Endothelial cell of umbilical vein (primary cell): ENCODE measurements around the gene HMGCS2. TPM values are rescaled to one million over a fixed set of nuclear protein-coding genes. Genes with fewer than 3 reads are reported as not detected.

Experiments
- BruUV-seq: library from RNA; stranded (reverse); fragments of 400-500 nt; replicated peaks from 2 replicates; lab custom pipeline; 2021; lab: Mats Ljungman, UMichigan
- CTCF ChIA-PET: fragments of 300-600, 350-600 bp; sonication (Branson Sonifier 250); formaldehyde crosslinking; loops from one replicate; lab custom pipeline; 2021; ENCODE audit warnings: antibody characterized with exemption, inconsistent platforms; lab: Charles Lee
- POLR2A ChIA-PET: fragments of 300-600, 350-600 bp; sonication (Branson Sonifier 250); formaldehyde crosslinking; loops from one replicate; lab custom pipeline; 2021; ENCODE audit warnings: antibody characterized with exemption, inconsistent platforms; lab: Charles Lee
- DNase-seq: peaks from one replicate; pipeline ENCODE4 v3.0.0-alpha.2; 2011; ENCODE audit warnings: low read depth, low spot score
- FAIRE-seq: peaks from 2 replicates; lab custom pipeline; 2011; peaks lifted over from hg19 to GRCh38; lab: Jason Lieb, UNC
- H2AFZ ChIP-seq: 2 replicates; pipeline ENCODE4 v1.6.0; 2012; ENCODE audit warnings: low read depth, low read length, control low read depth, inconsistent platforms
- H3K27ac ChIP-seq: 2 replicates; pipeline ENCODE4 v1.5.1; 2011; ENCODE audit warnings: low read depth, mild to moderate bottlenecking, control low read depth, low read length, moderate library complexity; ENCODE audit not compliant: insufficient read depth
- H3K27me3 ChIP-seq, 2 experiments: 2 replicates each; pipeline versions ENCODE4 v1.6.0 to v1.6.1; 2011; ENCODE audit warnings: low read length in 2 of 2, mixed read lengths in 1 of 2; ENCODE audit not compliant: control insufficient read depth in 2 of 2, insufficient read depth in 2 of 2
- H3K36me3 ChIP-seq, 2 experiments: 2 replicates in 1 of 2; 3 replicates in 1 of 2; pipeline ENCODE4 v1.5.1; 2011; ENCODE audit warnings: low read length in 2 of 2, mild to moderate bottlenecking in 1 of 2, moderate library complexity in 1 of 2; ENCODE audit not compliant: control insufficient read depth in 2 of 2, insufficient read depth in 2 of 2; ENCODE audit errors: extremely low read depth in 1 of 2
- H3K4me1 ChIP-seq: 3 replicates; pipeline ENCODE4 v1.5.1; 2011; ENCODE audit warnings: mild to moderate bottlenecking, low read length; ENCODE audit not compliant: control insufficient read depth, insufficient read depth; ENCODE audit errors: extremely low read depth
- H3K4me2 ChIP-seq: 2 replicates; pipeline ENCODE4 v1.6.1; 2011; ENCODE audit warnings: low read length, control low read depth, mixed read lengths; ENCODE audit not compliant: insufficient read depth
- H3K4me3 ChIP-seq, 3 experiments: fragments of 200-600 bp in 1 of 3; sonication (generic), shearing (Covaris generic) in 1 of 3; replicated peaks in 1 of 3; 2 replicates each; pipeline ENCODE4 v1.5.1; 2011 to 2016; ENCODE audit warnings: control low read depth in 3 of 3, low read length in 3 of 3, mild to moderate bottlenecking in 2 of 3, inconsistent platforms in 1 of 3, low read depth in 1 of 3, moderate library complexity in 1 of 3; ENCODE audit not compliant: insufficient read depth in 1 of 3
- H3K79me2 ChIP-seq: 2 replicates; pipeline ENCODE4 v1.6.0; 2012; ENCODE audit warnings: low read length, inconsistent platforms; ENCODE audit not compliant: control insufficient read depth, insufficient read depth
- H3K9ac ChIP-seq: replicated peaks from 2 replicates; pipeline ENCODE3; 2011; ENCODE audit warnings: low read length, control low read depth; ENCODE audit not compliant: insufficient read depth; ENCODE audit errors: extremely low read depth
- H3K9me1 ChIP-seq: replicated peaks from 3 replicates; pipeline ENCODE4 v1.6.0; 2011; ENCODE audit warnings: mild to moderate bottlenecking, low read length; ENCODE audit not compliant: control insufficient read depth, insufficient read depth; ENCODE audit errors: extremely low read depth
- H3K9me3 ChIP-seq: replicated peaks from 2 replicates; pipeline ENCODE4 v1.5.1; 2012; ENCODE audit warnings: low read length, inconsistent platforms; ENCODE audit not compliant: control insufficient read depth, insufficient read depth
- H4K20me1 ChIP-seq: replicated peaks from 2 replicates; pipeline ENCODE3; 2011; ENCODE audit warnings: mild to moderate bottlenecking, low read length; ENCODE audit not compliant: control insufficient read depth, insufficient read depth; ENCODE audit errors: extremely low read depth
- EZH2 ChIP-seq: IDR thresholded peaks from 2 replicates; pipeline ENCODE4 v1.6.1; 2012; ENCODE audit warnings: borderline replicate concordance, low read depth, mild to moderate bottlenecking, moderate library complexity, low read length, inconsistent platforms; ENCODE audit not compliant: severe bottlenecking
- FOS ChIP-seq: IDR thresholded peaks from 2 replicates; pipeline ENCODE4 v1.6.1; 2011; ENCODE audit warnings: mild to moderate bottlenecking, low read length, moderate library complexity, borderline replicate concordance; ENCODE audit not compliant: insufficient read depth
- GATA2 ChIP-seq: IDR thresholded peaks from 2 replicates; pipeline ENCODE4 v1.7.0; 2011; ENCODE audit warnings: low read depth, mild to moderate bottlenecking, moderate library complexity, mixed read lengths, low read length; ENCODE audit not compliant: insufficient read length, insufficient read depth
- JUN ChIP-seq: IDR thresholded peaks from 2 replicates; pipeline ENCODE4 v1.6.1; 2011; ENCODE audit warnings: borderline replicate concordance, low read depth; ENCODE audit not compliant: insufficient read length, insufficient read depth
- MYC ChIP-seq: IDR thresholded peaks from one replicate; pipeline ENCODE4 v1.6.1; 2011; ENCODE audit warnings: mild to moderate bottlenecking, low read depth, low read length
- POLR2A ChIP-seq: IDR thresholded peaks from 2 replicates; pipeline ENCODE4 v1.6.1; 2012; ENCODE audit warnings: low read depth, mild to moderate bottlenecking, control low read depth, low read length
- POLR2AphosphoS5 ChIP-seq: IDR thresholded peaks from 2 replicates; pipeline ENCODE4 v1.6.1; 2012; ENCODE audit warnings: low read depth, mild to moderate bottlenecking, control low read depth, low read length, moderate library complexity; ENCODE audit not compliant: insufficient read depth
- dilution Hi-C: fragments of 300-500 bp; cut with MboI; formaldehyde crosslinking; loops from one replicate; pipeline ENCODE4 v1.15.0; 2019; ENCODE audit warnings: low sequenced_read_pairs; ENCODE audit not compliant: extremely low pct_ligation_motif_present
- intact Hi-C: fragments of 100-400 bp; cut with micrococcal nuclease; formaldehyde crosslinking; loops from one replicate; pipeline ENCODE4 v1.10.0; 2022
- polyA plus RNA-seq, 4 experiments: library from polyadenylated mRNA; depleted of rRNA in 3 of 4; stranded (reverse) in 3 of 4; unstranded in 1 of 4; fragments of >200 nt; gene quantifications; 2 replicates each; pipeline versions ENCODE4 v1.2.1 to v1.2.3, GENCODE V29; 2011 to 2012; ENCODE audit warnings: missing spikeins in 1 of 4
- total RNA-seq: library from RNA; stranded (reverse); gene quantifications from 2 replicates; pipeline ENCODE4 v1.2.3, GENCODE V29; 2021
- TF ChIP-seq, protein P1 (sequence below): IDR thresholded peaks from 2 replicates; pipeline ENCODE4 v1.6.1; 2011; ENCODE audit not compliant: insufficient read depth, insufficient read length
- TF ChIP-seq, protein P2 (sequence below), 2 donors: IDR thresholded peaks; 1 replicate in 1 of 2; 2 replicates in 1 of 2; pipeline ENCODE4 v1.5.1; 2011; ENCODE audit warnings: low read length in 2 of 2, mild to moderate bottlenecking in 2 of 2, moderate library complexity in 2 of 2, control low read depth in 1 of 2, inconsistent platforms in 1 of 2, low read depth in 1 of 2; ENCODE audit not compliant: insufficient read depth in 1 of 2; ENCODE audit errors: extremely low read depth in 1 of 2

Gene HMGCS2
- total and polyA plus RNA-seq, 2 donors (not counting 3 experiments of a cell fraction or from before 2014, with no cell fraction given): not detected

DNA sequence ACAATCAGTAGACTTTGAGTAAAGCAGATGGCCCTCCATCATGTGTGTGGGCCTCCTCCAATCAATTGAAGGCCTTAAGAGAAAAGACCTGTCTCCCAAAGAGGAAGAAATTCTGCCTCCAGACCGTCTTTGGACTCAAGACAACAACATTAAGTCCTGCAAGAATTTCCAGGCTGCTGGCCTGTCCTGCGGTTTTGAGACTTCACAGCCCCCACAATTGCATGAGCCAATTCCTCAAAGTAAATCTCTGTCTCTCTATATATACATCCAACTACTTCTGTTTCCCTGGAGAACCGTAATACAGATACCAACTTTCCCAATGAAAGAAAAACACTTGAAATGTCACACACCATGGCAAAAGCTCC is 26.2 kb upstream of the HMGCS2 start:
- Histone ChIP-seq H3K27me3 (peaks cover 3 to 7% of the 10 kb centered on the region in 2 experiments), H3K9ac (no peak overlapping the region), H3K4me3 (no peak overlapping the region), H4K20me1 (no peaks in the 10 kb centered on the region), H3K9me1 (no peaks in the 10 kb centered on the region), H3K4me2 (no peak overlapping the region), H2AFZ (no peak overlapping the region), H3K9me3 (no peaks in the 10 kb centered on the region), H3K36me3 (no peaks in the 10 kb centered on the region), H3K79me2 (no peaks in the 10 kb centered on the region), H3K4me1 (no peaks in the 10 kb centered on the region), H3K27ac (no peak overlapping the region)
- FAIRE-seq (no peak), DNase-seq (no peak)
- POLR2A ChIA-PET: no interaction called here
- intact Hi-C loops (no loop called here), dilution Hi-C loops (no loop called here)
- CTCF ChIA-PET: interaction anchor here (1.3 to 4.0 kb wide), 3 partner anchors 14 to 29 kb away, joined by 3 to 25 read pairs (median 3); no protein-coding TSS in a partner anchor
- no peak for TF ChIP-seq GATA2
- TF ChIP-seq, protein P1, sequence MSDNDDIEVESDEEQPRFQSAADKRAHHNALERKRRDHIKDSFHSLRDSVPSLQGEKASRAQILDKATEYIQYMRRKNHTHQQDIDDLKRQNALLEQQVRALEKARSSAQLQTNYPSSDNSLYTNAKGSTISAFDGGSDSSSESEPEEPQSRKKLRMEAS: no peak
- no peak for TF ChIP-seq MYC
- TF ChIP-seq, protein P2, sequence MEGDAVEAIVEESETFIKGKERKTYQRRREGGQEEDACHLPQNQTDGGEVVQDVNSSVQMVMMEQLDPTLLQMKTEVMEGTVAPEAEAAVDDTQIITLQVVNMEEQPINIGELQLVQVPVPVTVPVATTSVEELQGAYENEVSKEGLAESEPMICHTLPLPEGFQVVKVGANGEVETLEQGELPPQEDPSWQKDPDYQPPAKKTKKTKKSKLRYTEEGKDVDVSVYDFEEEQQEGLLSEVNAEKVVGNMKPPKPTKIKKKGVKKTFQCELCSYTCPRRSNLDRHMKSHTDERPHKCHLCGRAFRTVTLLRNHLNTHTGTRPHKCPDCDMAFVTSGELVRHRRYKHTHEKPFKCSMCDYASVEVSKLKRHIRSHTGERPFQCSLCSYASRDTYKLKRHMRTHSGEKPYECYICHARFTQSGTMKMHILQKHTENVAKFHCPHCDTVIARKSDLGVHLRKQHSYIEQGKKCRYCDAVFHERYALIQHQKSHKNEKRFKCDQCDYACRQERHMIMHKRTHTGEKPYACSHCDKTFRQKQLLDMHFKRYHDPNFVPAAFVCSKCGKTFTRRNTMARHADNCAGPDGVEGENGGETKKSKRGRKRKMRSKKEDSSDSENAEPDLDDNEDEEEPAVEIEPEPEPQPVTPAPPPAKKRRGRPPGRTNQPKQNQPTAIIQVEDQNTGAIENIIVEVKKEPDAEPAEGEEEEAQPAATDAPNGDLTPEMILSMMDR (IDR thresholded peaks at IDR 0.05; ENCODE audit: extremely low read depth in 1 of 2, insufficient read depth in 1 of 2, low read depth in 1 of 2, low read length in 2 of 2): no peak
- TF ChIP-seq FOS: no peak
- TF ChIP-seq POLR2A: no peak
- TF ChIP-seq EZH2: no peak
- no peak for TF ChIP-seq JUN
- TF ChIP-seq POLR2AphosphoS5: no peak
- BruUV-seq: no TSS peak
